H1 (cell line): ENCODE measurements around the gene BSN.

Experiments used
- ATF3 ChIP-seq: IDR thresholded peaks from 2 replicates; pipeline ENCODE4 v1.6.1; 2011; ENCODE audit warnings: low read depth, mild to moderate bottlenecking, low read length; ENCODE audit not compliant: insufficient read depth
- CEBPB ChIP-seq: IDR thresholded peaks from 2 replicates; pipeline ENCODE4 v1.6.1; 2012; ENCODE audit warnings: low read depth, low read length
- CTCF ChIP-seq, 3 experiments: IDR thresholded peaks; 1 replicate in 2 of 3; 2 replicates in 1 of 3; pipeline versions ENCODE4 v1.5.1 to v1.6.1; 2011; ENCODE audit warnings: low read length in 3 of 3, mild to moderate bottlenecking in 3 of 3, inconsistent platforms in 2 of 3, low read depth in 1 of 3, moderate library complexity in 1 of 3; ENCODE audit not compliant: insufficient read depth in 1 of 3; ENCODE audit errors: control extremely low read depth in 1 of 3
- EP300 ChIP-seq, 2 experiments: IDR thresholded peaks; 1 replicate in 1 of 2; 2 replicates in 1 of 2; pipeline ENCODE4 v1.6.1; 2011 to 2012; ENCODE audit warnings: low read depth in 2 of 2, low read length in 2 of 2, mild to moderate bottlenecking in 2 of 2, borderline replicate concordance in 1 of 2, inconsistent platforms in 1 of 2, moderate library complexity in 1 of 2
- SIN3A ChIP-seq, 2 experiments: IDR thresholded peaks in 1 of 2; conservative IDR thresholded peaks in 1 of 2; 2 replicates each; pipeline ENCODE4 v1.6.1; 2011 to 2012; ENCODE audit warnings: low read length in 2 of 2, improper control_type of control experiment in 1 of 2, low read depth in 1 of 2, mild to moderate bottlenecking in 1 of 2

GRCh38 chr3:49655731-49656285 lies 101.5 kb downstream of the BSN start:
- TF ChIP-seq CEBPB (no peak), CTCF (IDR thresholded peaks at IDR 0.05; ENCODE audit: control extremely low read depth in 1 of 3, insufficient read depth in 1 of 3, low read depth in 1 of 3, low read length in 3 of 3) (no peak), EP300 (IDR thresholded peaks at IDR 0.05; ENCODE audit: borderline replicate concordance in 1 of 2, low read depth in 2 of 2, low read length in 2 of 2) (no peak), SIN3A (conservative IDR thresholded peaks at IDR 0.05 in 1 of 2, IDR thresholded peaks at IDR 0.05 in 1 of 2; ENCODE audit: low read depth in 1 of 2, low read length in 2 of 2) (no peak), ATF3 (no peak)
